Right lobe of liver (tissue), 4 donors: ENCODE results near the gene SARS2.

Experiments used
- POLR2A ChIP-seq: fragments of 450-650 bp; IDR thresholded peaks from one replicate; pipeline ENCODE4 v1.6.1; 2017; ENCODE audit warnings: antibody characterized with exemption, mild to moderate bottlenecking
- TF ChIP-seq, protein P1 (sequence below), 4 donors: fragments of 200-600 bp in 3 of 4; fragments of 450-650 bp in 1 of 4; IDR thresholded peaks; one replicate each; pipeline versions ENCODE4 v1.5.1 to v1.8.0; 2016 to 2022; ENCODE audit warnings: antibody characterized with exemption in 4 of 4, mild to moderate bottlenecking in 2 of 4
- donor health status: DM: no; HTN: no; CAD: no.
- donor health status: DM: no; HTN: no; CAD: no.
- donor health status: DM: no; HTN: yes; CAD: no.

- TF ChIP-seq, protein P1, sequence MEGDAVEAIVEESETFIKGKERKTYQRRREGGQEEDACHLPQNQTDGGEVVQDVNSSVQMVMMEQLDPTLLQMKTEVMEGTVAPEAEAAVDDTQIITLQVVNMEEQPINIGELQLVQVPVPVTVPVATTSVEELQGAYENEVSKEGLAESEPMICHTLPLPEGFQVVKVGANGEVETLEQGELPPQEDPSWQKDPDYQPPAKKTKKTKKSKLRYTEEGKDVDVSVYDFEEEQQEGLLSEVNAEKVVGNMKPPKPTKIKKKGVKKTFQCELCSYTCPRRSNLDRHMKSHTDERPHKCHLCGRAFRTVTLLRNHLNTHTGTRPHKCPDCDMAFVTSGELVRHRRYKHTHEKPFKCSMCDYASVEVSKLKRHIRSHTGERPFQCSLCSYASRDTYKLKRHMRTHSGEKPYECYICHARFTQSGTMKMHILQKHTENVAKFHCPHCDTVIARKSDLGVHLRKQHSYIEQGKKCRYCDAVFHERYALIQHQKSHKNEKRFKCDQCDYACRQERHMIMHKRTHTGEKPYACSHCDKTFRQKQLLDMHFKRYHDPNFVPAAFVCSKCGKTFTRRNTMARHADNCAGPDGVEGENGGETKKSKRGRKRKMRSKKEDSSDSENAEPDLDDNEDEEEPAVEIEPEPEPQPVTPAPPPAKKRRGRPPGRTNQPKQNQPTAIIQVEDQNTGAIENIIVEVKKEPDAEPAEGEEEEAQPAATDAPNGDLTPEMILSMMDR (IDR thresholded peaks at IDR 0.05), result no peak
- TF ChIP-seq POLR2A, result no peak
Observed at GRCh38 chr19:38901683-38902082, 28.9 kb downstream of the SARS2 start.
